SK-N-SH (cell line): ENCODE measurements around the gene MEIS1. TPM values are rescaled to one million over a fixed set of nuclear protein-coding genes. Genes with fewer than 3 reads are reported as not detected.

Experiments used
- CTCF ChIA-PET: fragments of 300-600, 350-600 bp; formaldehyde crosslinking; extraction: SDS; loops from one replicate; lab custom pipeline; 2021; lab: Yijun Ruan, JAX
- POLR2A ChIA-PET: fragments of 350-600 bp; sonication (Branson Sonifier 250); formaldehyde crosslinking; extraction: SDS; loops from one replicate; lab custom pipeline; 2020; ENCODE audit warnings: antibody characterized with exemption, inconsistent platforms; lab: Yijun Ruan, JAX
- DNase-seq: peaks from one replicate; pipeline ENCODE4 v3.0.0; 2012
- H2AFZ ChIP-seq: fragments of 200-600 bp; sonication (generic); 2 replicates; pipeline ENCODE4 v1.8.1; 2016; ENCODE audit warnings: antibody characterized with exemption, mild to moderate bottlenecking, low read depth
- H3F3A ChIP-seq: fragments of 200-600 bp; sonication (generic); replicated peaks from 2 replicates; pipeline ENCODE3; 2016; ENCODE audit warnings: antibody characterized with exemption, mild to moderate bottlenecking; ENCODE audit not compliant: insufficient read depth
- H3K27ac ChIP-seq, 2 experiments: fragments of 200-500 bp in 1 of 2; fragments of 200-600 bp in 1 of 2; sonication (Bioruptor generic) in 1 of 2; sonication (generic), shearing (Covaris generic) in 1 of 2; 2 replicates each; pipeline versions ENCODE4 v1.5.1 to v1.6.1; 2014 to 2016; ENCODE audit warnings: low read depth in 2 of 2, inconsistent platforms in 1 of 2, low read length in 1 of 2, mild to moderate bottlenecking in 1 of 2, mixed read lengths in 1 of 2
- H3K27me3 ChIP-seq: fragments of 200-600 bp; sonication (generic), shearing (Covaris generic); 2 replicates; pipeline ENCODE4 v1.6.1; 2016; ENCODE audit warnings: mixed run types; ENCODE audit not compliant: insufficient read depth
- H3K36me3 ChIP-seq, 2 experiments: fragments of 200-500 bp in 1 of 2; fragments of 200-600 bp in 1 of 2; sonication (Bioruptor generic) in 1 of 2; sonication (generic) in 1 of 2; replicated peaks in 1 of 2; 2 replicates each; pipeline versions ENCODE3 to v1.5.1; 2014 to 2016; ENCODE audit warnings: low read length in 1 of 2, mild to moderate bottlenecking in 1 of 2; ENCODE audit not compliant: insufficient read depth in 2 of 2, control insufficient read depth in 1 of 2
- H3K4me1 ChIP-seq, 2 experiments: fragments of 200-500 bp in 1 of 2; fragments of 200-600 bp in 1 of 2; sonication (Bioruptor generic) in 1 of 2; sonication (generic), shearing (Covaris generic) in 1 of 2; 2 replicates each; pipeline versions ENCODE4 v1.5.1 to v1.6.1; 2014 to 2016; ENCODE audit warnings: low read depth in 1 of 2, low read length in 1 of 2, mixed run types in 1 of 2; ENCODE audit not compliant: insufficient read depth in 2 of 2, control insufficient read depth in 1 of 2
- H3K4me2 ChIP-seq: fragments of 200-600 bp; sonication (generic), shearing (Covaris generic); 2 replicates; pipeline ENCODE4 v1.6.1; 2017; ENCODE audit warnings: mixed run types
- H3K4me3 ChIP-seq, 2 experiments: fragments of 200-500 bp in 1 of 2; fragments of 200-600 bp in 1 of 2; sonication (Bioruptor generic) in 1 of 2; sonication (generic), shearing (Covaris generic) in 1 of 2; 2 replicates each; pipeline versions ENCODE4 v1.5.1 to v1.8.1; 2014 to 2016; ENCODE audit warnings: low read depth in 2 of 2, inconsistent platforms in 1 of 2, low read length in 1 of 2, mild to moderate bottlenecking in 1 of 2, mixed read lengths in 1 of 2, moderate library complexity in 1 of 2
- H3K79me2 ChIP-seq: fragments of 200-600 bp; sonication (generic); 2 replicates; pipeline ENCODE4 v1.8.1; 2017; ENCODE audit warnings: mild to moderate bottlenecking; ENCODE audit not compliant: insufficient read depth
- H3K9ac ChIP-seq: fragments of 200-600 bp; sonication (generic); 2 replicates; pipeline ENCODE4 v1.6.1; 2017; ENCODE audit warnings: mixed run types
- H3K9me2 ChIP-seq: fragments of 200-600 bp; sonication (generic); 2 replicates; pipeline ENCODE4 v1.6.1; 2017; ENCODE audit warnings: mixed run types
- H3K9me3 ChIP-seq: fragments of 200-600 bp; sonication (generic); 2 replicates; pipeline ENCODE4 v1.6.1; 2017; ENCODE audit warnings: mixed run types, mild to moderate bottlenecking, moderate library complexity
- H4K20me1 ChIP-seq: fragments of 200-600 bp; sonication (generic); 2 replicates; pipeline ENCODE4 v1.6.1; 2017; ENCODE audit warnings: mild to moderate bottlenecking, mixed run types; ENCODE audit not compliant: insufficient read depth
- CTCF ChIP-seq: fragments of 200-600 bp; sonication (generic); IDR thresholded peaks from 2 replicates; pipeline ENCODE4 v1.6.1; 2017; ENCODE audit warnings: antibody characterized with exemption, mild to moderate bottlenecking, moderate library complexity
- ELF1 ChIP-seq: IDR thresholded peaks from 2 replicates; pipeline ENCODE4 v1.4.0; 2012
- EP300 ChIP-seq, 2 experiments: IDR thresholded peaks; 2 replicates each; pipeline versions ENCODE4 v1.4.0 to v1.6.1; 2012; ENCODE audit warnings: borderline replicate concordance in 1 of 2, low read depth in 1 of 2, low read length in 1 of 2
- MXI1 ChIP-seq: IDR thresholded peaks from 2 replicates; pipeline ENCODE4 v1.6.1; 2012; ENCODE audit warnings: mild to moderate bottlenecking, low read depth, low read length, improper control_type of control experiment
- PBX3 ChIP-seq: IDR thresholded peaks from 2 replicates; pipeline ENCODE4; 2012
- RFX5 ChIP-seq: IDR thresholded peaks from 2 replicates; pipeline ENCODE4 v1.6.1; 2012; ENCODE audit warnings: mild to moderate bottlenecking, improper control_type of control experiment, low read length
- TCF12 ChIP-seq: IDR thresholded peaks from 2 replicates; pipeline ENCODE4 v1.4.0; 2012
- TEAD4 ChIP-seq: IDR thresholded peaks from 2 replicates; pipeline ENCODE4 v1.4.0; 2012; ENCODE audit warnings: mild to moderate bottlenecking, borderline replicate concordance; ENCODE audit not compliant: insufficient read depth
- WGBS: methylation state at CpG from one replicate; pipeline ENCODE4 v1.1.6; 2017; ENCODE audit warnings: low lambda C conversion rate; 5-methylcytosine and 5-hydroxymethylcytosine counted together
- polyA plus RNA-seq, 3 experiments: library from polyadenylated mRNA; depleted of rRNA; stranded (reverse); fragments of >200 nt; gene quantifications; 2 replicates each; pipeline ENCODE4 v1.2.3, GENCODE V29; 2012

The MEIS1 gene
- polyA plus RNA-seq, 1 of the 3 experiments (the other 2 are of a cell fraction), result 16.9 TPM

- Histone ChIP-seq H2AFZ (no peak overlapping the region), H3K4me2 (no peak overlapping the region), H3F3A (peaks cover 3% of the 10 kb centered on the region), H3K4me3 (no peak overlapping the region), H3K79me2 (0 out of 2 replicates have a peak, but pooled peaks cover 4% of the 10 kb centered on the region), H3K9ac (no peak overlapping the region), H3K9me2 (no peaks in the 10 kb centered on the region), H4K20me1 (no peaks in the 10 kb centered on the region; the same call in 1 of the 2 replicates), H3K9me3 (no peaks in the 10 kb centered on the region), H3K27ac (no peak overlapping the region; a peak in 1 of 4 replicates), H3K27me3 (no peaks in the 10 kb centered on the region), H3K4me1 (peaks cover 0 to 18% of the 10 kb centered on the region in 2 experiments; a peak in 2 of 4 replicates), H3K36me3 (peaks cover 20 to 40% of the 10 kb centered on the region in 2 experiments)
- 90% methylated on average over 5 of the region's 5 CpGs for WGBS
- TF ChIP-seq RFX5 (no peak), ELF1 (no peak), TCF12 (no peak), CTCF (no peak), PBX3 (no peak), TEAD4 (no peak)
- no peak for DNase-seq
- ChIA-PET CTCF (interaction anchor here (0.7 to 1.2 kb wide), 2 partner anchors 12 to 50 kb away, joined by 3 read pairs; no protein-coding TSS in a partner anchor), POLR2A (no interaction called here)
Measured at GRCh38 chr2:66525606-66526005, 90.7 kb downstream of the MEIS1 start.

GRCh38 chr2:66526180-66526579, 91.3 kb downstream of the MEIS1 start:
- 59% methylated on average over 2 of the region's 2 CpGs for WGBS
- TF ChIP-seq MXI1 (no peak), EP300 (IDR thresholded peaks at IDR 0.05; ENCODE audit: borderline replicate concordance in 1 of 2, low read depth in 1 of 2, low read length in 1 of 2) (peak in 1 of 2 experiments; percentile 14; a peak in 1 of 4 replicates)
- Histone ChIP-seq H4K20me1 (no peaks in the 10 kb centered on the region; the same call in 1 of the 2 replicates), H3K4me3 (no peak overlapping the region), H3K9me2 (no peaks in the 10 kb centered on the region), H3K36me3 (peaks cover 18 to 42% of the 10 kb centered on the region in 2 experiments), H3F3A (peaks cover 3% of the 10 kb centered on the region), H3K9me3 (no peaks in the 10 kb centered on the region), H3K27ac (no peak overlapping the region; a peak in 1 of 4 replicates), H2AFZ (no peak overlapping the region), H3K27me3 (no peaks in the 10 kb centered on the region), H3K79me2 (0 out of 2 replicates have a peak, but pooled peaks cover 4% of the 10 kb centered on the region), H3K4me2 (no peak overlapping the region), H3K9ac (no peak overlapping the region), H3K4me1 (peaks cover 0 to 17% of the 10 kb centered on the region in 2 experiments; a peak in 2 of 4 replicates)
- DNase-seq, result peak; percentile 48
- CTCF ChIA-PET, result interaction anchor here (1.3 kb wide), 1 partner anchor 98 kb away, joined by 5 read pairs; no protein-coding TSS in a partner anchor
- POLR2A ChIA-PET, result no interaction called here
